Body of pancreas (tissue), 4 donors: ENCODE data around the gene GUCA1C. TPM values are rescaled to one million over a fixed set of nuclear protein-coding genes. Genes with fewer than 3 reads are reported as not detected.
A peak's percentile ranks its signal among the peaks of the same experiment; 100 is the strongest.

Experiments used
- ATAC-seq: fragments of 150-250 bp; one replicate; pipeline ENCODE4 v1.9.1; 2016
- DNase-seq, 4 donors: peaks; one replicate each; pipeline ENCODE4 v3.0.0-alpha.2; 2019
- H3K27ac ChIP-seq, 4 donors: fragments of 200-600 bp; sonication (generic); 1 replicate in 3 of 4; 2 replicates in 1 of 4; pipeline versions ENCODE4 v1.5.1 to v1.6.1; 2016 to 2019; ENCODE audit warnings: mild to moderate bottlenecking in 1 of 4, mixed read lengths in 1 of 4, moderate library complexity in 1 of 4
- H3K27me3 ChIP-seq, 2 donors: fragments of 200-600 bp; sonication (generic); one replicate each; pipeline ENCODE4 v1.6.0; 2016; ENCODE audit warnings: mild to moderate bottlenecking in 1 of 2
- H3K36me3 ChIP-seq, 2 donors: fragments of 200-600 bp; sonication (generic); replicated peaks in 1 of 2; 2 replicates each; pipeline ENCODE4 v1.5.1; 2016; ENCODE audit warnings: low read depth in 2 of 2; ENCODE audit not compliant: insufficient read depth in 1 of 2
- H3K4me1 ChIP-seq: fragments of 200-600 bp; sonication (generic); one replicate; pipeline ENCODE4 v1.6.0; 2016
- H3K4me3 ChIP-seq, 2 donors: fragments of 200-600 bp; sonication (generic); 1 replicate in 1 of 2; 2 replicates in 1 of 2; pipeline ENCODE4 v1.5.1; 2016 to 2019
- H3K9me3 ChIP-seq, 3 donors: fragments of 200-600 bp; sonication (generic); 1 replicate in 2 of 3; 2 replicates in 1 of 3; pipeline ENCODE4 v1.5.1; 2016
- POLR2A ChIP-seq, 3 donors: fragments of 450-650 bp; IDR thresholded peaks; one replicate each; pipeline ENCODE4 v1.6.1; 2016; ENCODE audit warnings: antibody characterized with exemption in 3 of 3, mild to moderate bottlenecking in 2 of 3
- WGBS, 2 donors: methylation state at CpG; one replicate each; pipeline ENCODE4 v1.1.5; 2017; 5-methylcytosine and 5-hydroxymethylcytosine counted together
- intact Hi-C: fragments of 100-400 bp; cut with DNase I; formaldehyde crosslinking; loops from one replicate; pipeline ENCODE4 v1.15.1; 2023
- total RNA-seq, 2 donors: library from RNA; depleted of rRNA; stranded (reverse); fragments of >200 nt; gene quantifications; one replicate each; pipeline ENCODE4 v1.1.0, GENCODE V29; 2016
- TF ChIP-seq, protein P1 (sequence below), 7 experiments: fragments of 450-650 bp in 4 of 7; fragments of 200-600 bp in 3 of 7; sonication (generic) in 3 of 7; IDR thresholded peaks; one replicate each; pipeline ENCODE4 v1.5.1; 2016 to 2019; ENCODE audit warnings: antibody characterized with exemption in 7 of 7

Gene GUCA1C
- total RNA-seq, 2 donors from 2014 or later, result 0.99 to 4.4 TPM

DNA sequence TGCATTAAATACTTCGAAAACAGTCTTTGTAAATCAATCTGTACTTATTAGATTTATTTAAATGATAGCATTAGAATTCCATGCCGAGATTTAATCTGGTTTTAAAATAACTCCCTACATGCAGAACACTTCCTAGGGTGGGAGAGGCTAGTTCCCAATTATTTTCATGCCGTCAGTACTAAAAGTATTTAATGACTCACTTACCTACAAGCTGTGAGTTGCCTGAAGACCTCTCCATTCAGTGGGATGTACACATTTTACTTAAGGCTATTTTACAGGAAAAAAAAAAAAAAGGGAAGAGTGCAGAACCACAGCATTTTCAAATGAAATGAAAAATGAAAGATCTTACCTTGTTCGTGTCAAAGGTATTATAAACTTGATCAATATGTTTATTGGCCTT is 469 bp downstream of the GUCA1C start:
- TF ChIP-seq, protein P1, sequence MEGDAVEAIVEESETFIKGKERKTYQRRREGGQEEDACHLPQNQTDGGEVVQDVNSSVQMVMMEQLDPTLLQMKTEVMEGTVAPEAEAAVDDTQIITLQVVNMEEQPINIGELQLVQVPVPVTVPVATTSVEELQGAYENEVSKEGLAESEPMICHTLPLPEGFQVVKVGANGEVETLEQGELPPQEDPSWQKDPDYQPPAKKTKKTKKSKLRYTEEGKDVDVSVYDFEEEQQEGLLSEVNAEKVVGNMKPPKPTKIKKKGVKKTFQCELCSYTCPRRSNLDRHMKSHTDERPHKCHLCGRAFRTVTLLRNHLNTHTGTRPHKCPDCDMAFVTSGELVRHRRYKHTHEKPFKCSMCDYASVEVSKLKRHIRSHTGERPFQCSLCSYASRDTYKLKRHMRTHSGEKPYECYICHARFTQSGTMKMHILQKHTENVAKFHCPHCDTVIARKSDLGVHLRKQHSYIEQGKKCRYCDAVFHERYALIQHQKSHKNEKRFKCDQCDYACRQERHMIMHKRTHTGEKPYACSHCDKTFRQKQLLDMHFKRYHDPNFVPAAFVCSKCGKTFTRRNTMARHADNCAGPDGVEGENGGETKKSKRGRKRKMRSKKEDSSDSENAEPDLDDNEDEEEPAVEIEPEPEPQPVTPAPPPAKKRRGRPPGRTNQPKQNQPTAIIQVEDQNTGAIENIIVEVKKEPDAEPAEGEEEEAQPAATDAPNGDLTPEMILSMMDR (IDR thresholded peaks at IDR 0.05), result no peak
- TF ChIP-seq POLR2A (IDR thresholded peaks at IDR 0.05), result no peak
- no peaks in the 10 kb centered on the region for H3K36me3 ChIP-seq
- no peaks in the 10 kb centered on the region for H3K27me3 ChIP-seq
- no peak overlapping the region for H3K4me3 ChIP-seq
- ATAC-seq (peak; percentile 76), DNase-seq (no peak)
- no peaks in the 10 kb centered on the region for H3K9me3 ChIP-seq
- WGBS, 2 donors, result 33 to 38% methylated on average over 4 of the region's 4 CpGs
- peak overlapping the region in 3 of 4 donors; percentile 62 to 72 (median 70) for H3K27ac ChIP-seq
- peaks cover 5% of the 10 kb centered on the region for H3K4me1 ChIP-seq
- intact Hi-C loops, result no loop called here

DNA sequence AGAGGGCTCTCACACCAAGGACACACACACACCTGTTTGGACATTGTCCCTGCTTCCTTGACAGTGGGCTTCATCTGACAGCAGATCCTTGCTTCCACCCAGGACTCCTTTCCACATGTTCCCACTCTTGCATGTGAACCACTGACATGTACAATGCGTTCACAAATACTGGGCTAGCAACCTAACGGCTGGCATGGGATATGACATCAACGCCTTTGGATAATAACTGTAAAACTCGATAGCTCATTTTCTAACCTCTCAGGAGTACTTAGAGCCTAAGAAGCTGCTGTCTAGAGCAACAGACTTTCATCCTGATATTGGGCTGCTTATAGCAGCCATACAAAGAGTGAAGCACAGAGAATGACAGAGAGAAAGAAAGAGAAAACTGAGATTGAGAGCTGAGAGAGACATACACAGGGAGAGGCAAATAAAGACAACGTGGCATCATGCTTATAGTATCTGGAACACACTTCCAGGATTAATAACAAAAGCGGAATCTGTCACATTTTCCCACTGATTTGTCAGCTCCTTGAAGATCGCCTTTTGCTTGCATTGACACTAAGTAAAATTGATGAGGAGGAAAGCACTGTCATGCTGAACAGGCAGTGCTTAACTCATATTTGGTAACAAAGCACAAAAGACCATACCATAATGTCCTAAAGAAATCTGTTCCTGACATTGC is 1.7 kb downstream of the GUCA1C start:
- H3K27me3 ChIP-seq, result no peaks in the 10 kb centered on the region
- intact Hi-C loops, result no loop called here
- WGBS, 2 donors, result 18 to 30% methylated on average over 7 of the region's 7 CpGs
- H3K9me3 ChIP-seq, result no peaks in the 10 kb centered on the region
- H3K4me3 ChIP-seq, result no peak overlapping the region
- peak overlapping the region in 3 of 4 donors; percentile 22 to 72 (median 70) for H3K27ac ChIP-seq
- H3K36me3 ChIP-seq, result no peaks in the 10 kb centered on the region
- peaks cover 5% of the 10 kb centered on the region for H3K4me1 ChIP-seq
- TF ChIP-seq, protein P1 (IDR thresholded peaks at IDR 0.05), result peak in 4 of 7 experiments; percentile 10 to 31 (median 15)
- peak in 2 of 3 donors; percentile 38 to 46 for TF ChIP-seq POLR2A (IDR thresholded peaks at IDR 0.05)
- ATAC-seq (peak; percentile 55), DNase-seq (peak in 3 of 4 donors; percentile 20 to 32 (median 28))

DNA sequence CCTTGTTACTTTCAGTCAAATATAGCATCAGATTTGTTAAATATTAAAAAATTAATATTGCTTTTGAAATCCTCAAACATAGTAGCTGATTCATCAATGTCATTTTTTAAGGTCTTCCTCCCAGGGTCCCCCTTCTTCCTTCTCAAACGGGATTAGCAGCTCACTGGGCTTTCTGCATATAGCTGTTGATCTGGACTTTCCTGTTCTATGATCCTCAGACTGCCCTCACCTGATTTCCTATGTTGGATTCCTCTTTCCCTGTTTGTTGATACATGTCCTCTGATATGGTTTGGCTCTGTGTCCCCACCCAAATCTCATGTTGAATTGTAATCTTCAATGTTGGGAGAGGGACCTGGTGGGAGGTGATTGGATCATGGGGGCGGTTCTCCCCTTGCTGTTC is 5.8 kb downstream of the GUCA1C start:
- Histone ChIP-seq H3K4me3 (no peak overlapping the region), H3K27me3 (no peaks in the 10 kb centered on the region), H3K27ac (no peak overlapping the region), H3K9me3 (no peaks in the 10 kb centered on the region), H3K4me1 (peaks cover 7% of the 10 kb centered on the region), H3K36me3 (no peaks in the 10 kb centered on the region)
- ATAC-seq (no peak), DNase-seq (no peak)
- intact Hi-C loops, result no loop called here
- TF ChIP-seq, protein P1 (IDR thresholded peaks at IDR 0.05), result no peak
- no peak for TF ChIP-seq POLR2A (IDR thresholded peaks at IDR 0.05)
- WGBS, 2 donors, result 68 to 88% methylated on average over 2 of the region's 2 CpGs

DNA sequence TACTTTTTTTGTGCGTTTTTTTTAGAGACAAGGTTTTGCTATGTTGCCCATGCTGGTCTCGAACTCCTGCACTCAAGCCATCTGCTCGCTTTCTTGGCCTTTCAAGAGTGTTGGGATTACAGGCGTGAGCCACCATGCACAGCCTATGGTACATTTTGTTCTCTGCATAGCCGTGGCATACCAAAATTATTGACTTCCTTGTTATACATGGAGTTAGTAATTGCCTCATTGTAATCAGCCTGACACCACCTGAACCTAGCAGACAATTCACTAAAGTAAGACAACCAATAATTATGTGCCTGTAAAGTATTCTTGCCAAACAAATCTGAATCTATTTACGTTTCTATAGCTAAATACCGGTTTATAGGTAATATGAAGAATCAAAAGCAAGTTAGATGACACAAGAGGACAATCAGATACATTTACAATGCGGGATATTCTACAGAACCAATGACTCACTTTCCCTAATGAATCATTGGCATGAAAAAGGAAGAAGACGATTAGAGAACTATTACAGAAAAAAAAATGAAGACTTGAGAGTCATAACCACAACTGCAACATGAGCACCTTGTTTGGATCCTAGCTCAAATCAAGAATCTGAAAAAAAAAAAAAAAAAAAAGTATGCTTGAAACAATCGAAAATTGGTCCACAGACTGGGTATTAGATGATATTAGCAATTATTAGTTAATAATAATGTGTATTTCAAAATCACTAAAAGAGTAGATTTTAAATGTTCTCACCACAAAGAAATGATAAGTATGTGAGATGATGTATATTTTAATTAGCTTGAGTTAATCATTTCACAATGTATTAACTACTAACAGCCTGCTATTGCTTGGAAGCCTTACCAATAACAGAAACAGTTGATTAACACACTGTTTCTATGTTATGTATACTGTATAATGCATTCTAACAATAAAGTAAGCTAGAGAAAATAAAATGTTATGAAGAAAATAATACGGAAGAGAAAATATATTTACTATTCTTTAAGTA is 7.1 kb downstream of the GUCA1C start:
- H3K4me3 ChIP-seq, result no peak overlapping the region
- H3K9me3 ChIP-seq, result no peaks in the 10 kb centered on the region
- no peak overlapping the region for H3K27ac ChIP-seq
- WGBS, 2 donors, result 81 to 91% methylated on average over 11 of the region's 11 CpGs
- no peaks in the 10 kb centered on the region for H3K36me3 ChIP-seq
- TF ChIP-seq, protein P1 (IDR thresholded peaks at IDR 0.05), result no peak
- TF ChIP-seq POLR2A (IDR thresholded peaks at IDR 0.05), result no peak
- no peak for ATAC-seq
- no peak for DNase-seq
- intact Hi-C loops, result no loop called here
- peaks cover 15% of the 10 kb centered on the region for H3K4me1 ChIP-seq
- no peaks in the 10 kb centered on the region for H3K27me3 ChIP-seq
